HG03520 (cell line): ENCODE results near the gene VAV2.

ENCODE experiments used
- ATAC-seq: cut with Tn5 transposase; IDR thresholded peaks from one replicate; pipeline ENCODE4 v1.9.1; 2021; ENCODE audit warnings: mild to moderate bottlenecking, moderate library complexity; ENCODE audit not compliant: unreplicated experiment

Gene VAV2

DNA sequence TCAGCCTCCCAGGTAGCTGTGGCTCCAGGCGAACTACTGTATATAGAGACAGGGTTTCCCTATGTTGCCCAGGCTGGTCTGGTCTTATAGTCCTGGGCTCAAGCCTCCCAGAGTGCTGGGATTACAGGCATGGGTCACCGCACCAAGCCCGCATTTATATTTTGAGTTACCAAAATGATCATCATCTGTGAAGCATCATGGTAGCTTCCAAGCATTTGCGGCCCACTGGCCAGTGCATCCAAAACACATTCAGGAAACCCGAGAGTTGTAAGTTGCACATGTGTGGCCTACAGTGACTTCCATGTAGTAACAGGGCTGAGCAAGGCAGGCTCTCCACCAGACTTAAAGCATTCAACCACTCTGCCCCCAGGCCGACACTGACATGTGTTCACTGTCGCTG lies 35.4 kb upstream of the VAV2 start:
- ATAC-seq = no peak

DNA sequence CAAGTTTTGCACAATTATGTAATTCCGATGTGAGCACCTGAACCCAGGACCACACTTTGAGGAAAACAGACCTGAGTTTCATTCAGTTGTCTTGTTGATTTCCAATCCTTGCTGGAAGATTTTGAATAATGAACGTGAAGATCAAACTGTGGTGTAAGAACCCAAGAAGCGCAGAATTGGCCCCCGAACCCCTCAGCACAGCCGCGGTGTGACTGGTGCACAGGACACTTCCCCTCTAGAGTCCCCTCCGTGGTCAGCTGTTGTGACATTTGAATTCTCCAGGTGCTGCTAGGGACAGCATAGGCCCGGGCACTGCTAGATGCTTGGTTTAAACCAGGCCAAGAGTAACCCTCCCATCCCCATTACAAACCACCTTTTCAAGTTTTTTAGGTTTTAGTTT lies 34.9 kb upstream of the VAV2 start:
- no peak for ATAC-seq

DNA sequence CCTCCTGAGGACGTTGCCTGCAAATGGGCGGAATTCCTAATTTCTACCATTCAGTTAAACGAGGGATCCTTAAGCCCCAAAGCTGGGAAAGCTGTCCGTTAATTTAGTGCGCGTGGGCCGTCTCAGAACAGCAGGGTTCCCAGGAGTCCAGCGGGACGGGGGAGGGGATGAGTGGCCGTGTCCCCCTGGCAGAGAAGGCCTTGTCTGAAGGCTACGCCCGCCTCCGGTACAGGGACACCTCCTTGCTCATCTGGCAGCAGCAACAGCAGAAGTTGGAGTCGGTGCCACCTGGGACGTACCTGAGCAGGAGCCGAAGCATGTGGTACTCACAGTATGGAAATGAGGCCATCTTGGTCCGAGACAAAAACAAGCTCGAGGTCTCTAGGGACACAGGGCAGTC lies 34.5 kb upstream of the VAV2 start:
- no peak for ATAC-seq

DNA sequence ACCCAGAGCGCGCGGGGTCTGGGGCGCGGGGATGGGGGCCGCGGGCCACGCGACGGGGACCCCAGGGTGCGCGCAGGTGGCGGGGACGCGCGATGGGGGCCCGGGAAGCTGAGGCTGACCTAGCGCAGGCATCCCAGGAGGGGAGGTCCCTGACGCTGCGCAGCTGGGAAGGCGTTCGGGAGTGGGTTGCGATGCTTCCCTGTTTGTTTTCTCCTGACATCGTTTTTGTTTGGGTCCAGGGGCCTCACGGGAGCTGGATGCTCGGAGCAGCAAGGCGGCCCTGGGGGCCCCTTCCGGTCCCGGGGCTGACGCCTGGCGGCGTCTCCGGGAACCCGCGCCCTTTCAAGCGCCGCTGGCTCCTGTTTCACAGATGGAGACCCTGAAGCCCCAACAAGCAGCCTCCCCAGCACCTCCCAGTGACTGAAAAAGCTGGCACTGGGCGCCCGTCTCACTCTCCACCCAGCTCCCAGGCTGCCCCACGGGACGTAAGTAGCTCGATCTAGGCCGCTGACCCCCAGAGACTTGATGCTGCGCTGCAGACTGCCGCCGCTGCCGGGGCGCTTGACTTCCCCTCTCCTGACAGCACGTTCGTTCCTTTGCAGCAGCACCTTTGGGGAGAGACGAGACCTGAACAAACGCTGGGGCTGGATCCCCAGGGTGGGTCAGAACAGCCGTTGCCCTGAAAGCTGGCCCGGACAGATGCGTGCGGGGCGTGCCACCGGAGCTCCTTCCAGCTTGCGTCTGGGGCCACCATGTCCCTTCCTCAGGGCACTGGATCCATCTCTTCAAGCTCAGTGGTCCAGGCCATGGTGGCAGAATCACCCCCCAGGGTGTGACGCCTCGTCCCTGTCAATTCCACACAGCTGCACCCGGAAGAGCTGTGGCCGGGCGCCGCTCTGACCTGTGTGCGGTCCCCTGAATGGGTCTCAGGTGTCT lies 33.8 kb upstream of the VAV2 start:
- peak; percentile 33 for ATAC-seq

DNA sequence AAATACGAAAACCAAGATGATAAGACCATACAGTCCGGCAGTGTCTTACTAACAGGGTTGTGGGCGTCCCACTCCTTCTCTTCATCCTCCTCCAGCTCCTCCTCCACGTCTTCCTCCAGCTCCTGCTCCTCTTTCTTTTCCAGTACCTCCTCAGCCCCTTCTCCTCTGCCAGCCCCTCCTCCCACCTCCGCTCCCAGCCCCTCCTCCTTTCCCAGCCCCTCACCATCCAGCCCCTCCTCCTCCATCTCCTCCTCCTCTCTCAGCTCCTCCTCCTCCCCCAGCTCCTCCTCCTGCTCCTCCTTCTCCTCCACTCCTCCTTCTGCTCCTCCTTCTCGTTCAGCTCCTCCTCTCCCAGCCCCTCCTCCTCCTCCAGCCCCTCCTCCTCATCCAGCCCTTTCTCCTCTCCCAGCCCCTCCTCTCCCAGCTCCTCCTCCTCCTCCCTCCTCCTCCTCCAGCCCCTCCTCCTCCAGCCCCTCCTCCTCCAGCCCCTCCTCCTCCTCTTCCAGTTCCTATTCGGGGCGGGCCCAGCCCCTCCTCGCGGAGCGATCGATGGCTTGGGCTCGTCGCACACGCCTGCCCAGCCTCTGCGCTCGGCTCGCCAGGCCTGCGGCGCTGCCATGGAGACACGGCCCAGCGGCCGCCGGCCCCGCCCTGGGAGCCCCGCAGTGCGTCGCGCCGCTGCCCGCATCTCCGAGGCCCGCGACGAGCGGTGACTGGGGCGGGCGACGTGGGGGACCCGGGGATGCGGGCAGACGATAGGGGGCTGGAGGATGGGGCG lies 32.9 kb upstream of the VAV2 start, which contains the start of gene BRD3OS:
Gene BRD3OS, plus strand, starts transcription at position 654 of the 778 bp plus-strand sequence. CDS start 1,267 bp downstream, outside the sequence.
- peak; percentile 78 for ATAC-seq

DNA sequence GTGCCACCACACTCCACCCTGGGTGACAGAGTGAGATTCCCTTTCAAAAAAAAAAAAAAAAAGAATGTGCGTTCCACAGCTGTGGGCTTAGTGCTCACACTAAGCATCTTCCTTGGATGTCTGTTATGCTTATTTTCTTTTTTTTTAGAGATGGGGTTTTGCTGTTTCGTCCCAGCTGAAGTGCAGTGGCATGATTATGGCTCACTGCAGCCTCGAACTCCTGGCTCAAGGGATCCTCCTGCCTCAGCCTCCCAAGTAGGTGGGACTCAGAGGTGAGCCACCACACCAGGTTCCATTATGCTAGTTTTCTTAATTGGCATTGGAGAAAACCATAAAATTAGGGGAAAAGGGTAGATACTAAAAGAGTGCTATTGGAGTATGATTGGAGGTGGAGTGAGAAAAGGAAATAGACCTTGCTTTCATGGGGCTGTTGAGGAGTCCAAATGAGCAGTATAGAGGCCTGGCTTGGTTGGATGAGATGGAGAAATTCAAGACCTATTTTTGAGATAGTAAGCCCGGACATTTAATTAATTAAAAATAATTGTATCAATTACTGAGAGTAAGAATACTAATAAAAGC lies 32.2 kb upstream of the VAV2 start:
- no peak for ATAC-seq

DNA sequence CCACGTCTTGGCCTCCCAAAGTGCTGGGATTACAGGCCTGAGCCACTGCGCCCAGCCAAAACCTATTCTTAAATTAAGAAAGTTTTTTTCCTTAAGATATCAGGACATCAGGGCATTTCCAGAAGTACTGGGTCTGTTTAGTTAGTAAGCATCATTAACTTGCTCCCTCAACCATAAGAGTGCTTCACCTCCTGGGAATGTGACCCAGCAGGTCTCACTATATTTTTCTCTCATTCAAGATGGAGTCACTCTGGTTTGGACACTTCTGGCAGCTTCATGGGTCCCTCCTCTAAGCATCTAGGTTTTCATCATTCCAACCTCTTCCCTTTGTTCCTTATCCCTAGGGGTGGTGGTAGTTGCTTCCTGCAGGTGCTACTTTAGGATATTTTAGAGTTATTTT lies 22.8 kb upstream of the VAV2 start:
- ATAC-seq = no peak

DNA sequence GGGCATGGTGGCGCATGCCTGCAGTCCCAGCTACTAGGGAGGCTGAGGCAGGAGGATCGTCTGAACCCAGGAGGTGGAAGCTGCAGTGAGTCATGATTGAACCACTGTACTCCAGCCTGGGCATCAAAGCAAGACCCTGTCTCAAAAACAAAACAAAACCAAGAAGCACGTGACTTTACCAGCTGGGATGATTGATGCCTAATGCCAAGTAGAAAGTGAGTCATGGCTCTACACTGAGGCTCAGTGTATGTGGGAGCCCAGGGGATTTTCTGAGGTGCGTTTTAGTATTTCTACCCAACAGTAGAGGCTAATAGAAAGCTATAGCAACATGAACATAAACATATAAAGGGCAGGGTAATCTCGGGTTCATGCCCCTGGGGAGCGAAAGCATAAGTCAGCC lies 19.3 kb upstream of the VAV2 start:
- no peak for ATAC-seq

DNA sequence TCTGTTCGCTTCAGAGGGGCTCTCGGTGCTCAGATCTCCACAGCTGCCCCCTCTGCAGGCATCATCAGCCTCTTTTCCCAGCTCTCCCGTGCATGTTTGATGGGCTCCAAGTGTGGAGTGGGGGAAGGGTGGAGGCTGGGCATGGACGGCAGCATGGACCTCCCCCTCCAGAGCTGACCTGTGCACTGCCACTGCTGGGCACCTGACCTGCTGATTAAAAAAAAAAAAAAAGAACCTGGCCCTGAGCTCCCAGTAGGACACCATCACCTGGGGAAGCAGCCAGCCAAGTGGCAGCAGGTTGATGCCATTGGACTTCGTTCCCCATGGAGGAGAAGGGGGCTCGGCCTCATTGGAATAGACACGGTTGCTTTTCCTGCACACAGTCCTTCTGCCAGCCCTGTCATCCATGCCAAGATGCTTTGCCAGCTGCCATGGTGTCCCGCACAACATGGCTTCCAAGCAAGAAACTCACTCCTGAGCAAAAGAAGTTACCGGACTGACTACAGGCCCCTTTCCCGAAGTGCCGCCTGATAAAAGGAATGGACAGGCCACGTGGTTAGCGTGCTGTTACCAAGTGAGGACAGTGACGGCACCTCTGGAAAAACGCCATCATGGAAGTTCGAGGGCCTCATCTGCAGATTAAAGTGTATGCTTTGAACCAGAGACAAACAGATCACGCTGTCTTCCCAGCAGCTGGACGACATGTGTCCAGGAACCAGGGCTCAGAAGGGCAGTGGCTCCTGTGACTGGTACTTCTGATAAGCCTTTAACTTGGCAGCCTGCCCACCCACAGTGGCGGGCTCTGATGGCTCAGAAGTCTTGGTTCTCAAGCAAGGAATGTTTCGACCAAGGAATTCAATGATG lies 18.4 kb upstream of the VAV2 start:
- ATAC-seq = no peak

DNA sequence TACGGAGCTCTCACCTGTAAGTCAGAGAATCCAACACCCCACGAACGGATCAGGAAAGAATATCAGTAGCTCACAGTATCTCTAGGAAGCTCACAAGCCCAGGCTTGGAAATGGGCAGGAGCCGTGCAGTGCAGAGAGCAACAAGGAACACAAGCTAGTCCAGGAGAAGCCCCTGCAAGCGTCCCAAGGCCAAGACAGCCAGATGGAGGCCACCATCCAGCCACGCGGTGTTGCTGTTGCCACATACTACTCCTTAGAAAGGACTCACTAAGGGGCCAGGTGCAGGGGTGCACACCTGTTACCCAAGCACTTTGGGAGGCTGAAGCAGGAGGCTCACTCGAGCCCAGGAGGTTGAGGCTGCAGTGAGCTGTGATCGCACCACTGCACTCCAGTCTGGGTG lies 15.4 kb upstream of the VAV2 start:
- no peak for ATAC-seq

DNA sequence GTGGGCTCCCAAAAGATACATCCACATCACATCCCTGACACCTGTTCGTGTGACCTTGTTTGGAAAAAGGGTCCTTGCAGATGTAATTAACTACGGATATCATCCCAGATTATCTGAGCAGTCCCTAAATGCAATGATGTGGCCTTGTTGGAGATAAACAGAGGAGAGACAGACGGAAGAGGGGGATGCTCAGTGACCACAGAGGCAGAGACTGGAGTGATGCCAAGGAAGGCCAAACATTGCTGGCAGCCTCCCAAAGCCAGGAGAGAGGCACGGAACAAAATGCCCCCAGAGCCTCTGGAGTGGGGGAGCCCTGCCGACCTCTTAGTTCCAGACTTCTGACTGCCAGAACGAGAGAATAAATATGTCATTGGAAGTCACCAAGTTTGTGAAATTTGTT lies 15.0 kb upstream of the VAV2 start:
- ATAC-seq = no peak

DNA sequence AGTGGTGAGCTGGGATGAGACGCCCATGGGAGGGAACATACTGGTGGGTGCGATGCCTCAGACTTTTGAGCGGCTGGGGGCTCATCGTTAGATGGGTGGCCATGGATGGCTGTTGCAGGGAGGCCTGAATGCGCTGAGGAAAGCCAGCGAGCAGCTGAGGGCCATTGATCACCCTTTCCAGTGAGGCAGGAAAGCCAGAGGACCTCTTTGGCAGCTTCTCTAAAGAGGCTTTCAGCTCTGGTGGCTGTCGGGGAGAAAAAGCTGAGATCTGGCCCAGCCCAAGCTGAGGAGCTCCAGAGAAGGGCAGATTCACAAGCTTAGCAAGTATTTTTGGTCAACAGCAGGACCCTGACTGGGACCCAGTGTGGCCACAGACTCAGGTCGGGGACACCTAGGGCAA lies 13.3 kb upstream of the VAV2 start:
- no peak for ATAC-seq

DNA sequence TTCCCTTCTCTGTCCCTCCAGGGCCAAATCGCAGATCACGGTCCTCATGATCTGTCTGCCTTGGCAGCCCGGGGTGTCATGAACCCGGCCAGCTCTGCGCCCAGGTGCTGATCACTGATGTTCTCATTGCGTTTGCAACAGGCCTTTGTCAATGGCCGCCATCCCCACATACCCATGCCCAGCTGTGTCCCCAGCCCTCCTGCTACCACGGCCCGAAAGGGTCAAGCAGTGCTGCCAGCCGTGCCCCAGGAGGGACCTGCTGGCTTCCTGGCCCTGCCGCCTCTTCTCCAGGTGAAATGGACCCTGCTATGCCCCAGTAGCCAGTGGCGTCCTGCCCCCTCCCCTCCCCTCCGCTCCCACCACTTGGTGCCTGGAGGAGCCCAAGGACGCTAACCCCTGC lies 12.8 kb upstream of the VAV2 start:
- ATAC-seq = no peak

DNA sequence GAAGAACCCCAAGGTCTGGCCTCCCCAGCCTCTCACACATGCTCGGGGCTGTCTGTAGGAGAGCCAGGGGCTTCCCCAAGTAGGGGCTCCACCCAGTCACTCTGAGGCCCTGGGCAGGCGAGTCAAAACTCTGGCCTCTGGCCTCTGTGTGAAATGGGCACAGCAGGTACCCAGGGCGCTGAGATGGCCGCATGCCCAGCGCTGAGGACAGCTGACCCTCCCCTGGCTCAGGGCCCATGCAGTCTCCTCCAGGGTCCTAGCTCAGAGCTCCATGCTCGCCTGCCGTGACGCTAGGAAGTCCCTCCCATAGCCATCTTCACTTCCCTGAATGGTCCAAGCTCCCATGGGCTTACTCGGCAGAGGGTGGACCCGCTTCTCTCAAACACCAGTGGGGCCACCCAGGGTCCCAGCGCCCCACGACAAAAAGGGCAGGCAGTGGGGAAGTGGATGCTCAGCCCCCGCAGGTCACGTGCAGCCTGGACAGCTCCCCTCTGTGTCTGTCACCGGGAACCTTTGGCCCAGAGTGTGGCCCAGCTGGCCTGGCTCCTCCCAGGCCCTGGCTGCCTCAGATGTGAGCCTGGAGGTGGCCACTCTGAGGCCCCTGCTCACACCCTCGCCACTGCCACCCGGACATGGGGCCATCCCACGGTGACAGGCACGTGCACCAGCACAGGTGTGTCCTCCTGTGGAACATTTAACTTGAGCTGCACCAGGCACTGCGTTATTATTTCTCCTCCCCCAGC lies 12.2 kb upstream of the VAV2 start:
- ATAC-seq = no peak

DNA sequence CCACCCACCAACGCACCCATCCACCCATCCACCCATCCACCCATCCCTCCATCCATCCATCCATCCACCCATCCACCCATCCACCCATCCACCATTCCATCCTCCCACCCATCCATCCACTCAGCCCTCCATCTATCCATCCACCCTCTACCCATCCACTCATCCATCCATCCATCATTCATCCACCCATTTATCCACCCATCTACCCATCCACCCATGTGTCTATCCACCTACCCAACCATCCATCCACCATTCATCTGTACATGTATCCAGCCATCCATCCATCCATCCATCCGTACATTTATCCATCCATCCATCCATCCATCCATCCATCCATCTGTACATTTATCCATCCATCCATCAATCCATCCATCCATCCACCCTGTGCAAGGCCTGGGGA lies 11.1 kb upstream of the VAV2 start:
- no peak for ATAC-seq

DNA sequence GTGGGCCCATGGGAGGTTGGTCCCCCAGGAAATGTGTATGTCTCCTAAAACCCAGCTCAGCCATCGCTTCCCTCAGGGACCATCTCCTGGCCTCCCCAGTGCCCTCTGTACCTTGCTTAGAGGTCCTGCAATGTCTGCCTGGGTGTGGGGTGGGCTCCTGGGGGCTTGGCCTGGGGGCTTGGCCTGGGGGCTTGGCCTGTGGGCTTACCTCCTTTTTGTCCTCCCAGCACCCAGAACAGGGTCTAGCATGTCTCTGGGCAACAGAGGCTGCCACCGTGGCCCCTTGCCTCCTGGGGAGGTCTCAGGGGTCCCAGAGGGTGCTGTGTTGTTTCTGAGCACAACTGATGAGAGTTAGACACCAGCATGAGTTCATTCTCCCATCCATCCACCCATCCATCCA lies 10.7 kb upstream of the VAV2 start:
- no peak for ATAC-seq

DNA sequence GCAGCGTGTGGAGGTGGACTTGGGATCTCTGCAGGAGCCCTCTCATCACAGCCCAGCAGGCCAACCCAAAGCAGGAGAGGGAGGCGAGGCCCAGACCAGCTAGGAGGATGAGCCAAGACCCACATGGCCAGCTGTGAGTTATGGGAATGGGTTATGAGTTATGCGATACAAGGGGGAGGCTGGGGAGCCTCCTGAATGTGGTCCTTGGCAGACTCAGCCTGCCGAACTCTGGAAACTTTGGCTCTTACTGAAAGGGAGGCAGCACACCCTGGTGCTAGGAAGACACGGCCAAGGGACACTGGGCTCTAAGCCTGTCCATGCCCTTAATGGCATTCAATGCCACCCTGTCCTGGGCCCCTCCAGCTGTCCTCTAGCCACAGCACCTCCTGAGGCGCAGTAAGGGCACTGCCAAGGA lies 7.7 kb upstream of the VAV2 start:
- ATAC-seq = no peak

DNA sequence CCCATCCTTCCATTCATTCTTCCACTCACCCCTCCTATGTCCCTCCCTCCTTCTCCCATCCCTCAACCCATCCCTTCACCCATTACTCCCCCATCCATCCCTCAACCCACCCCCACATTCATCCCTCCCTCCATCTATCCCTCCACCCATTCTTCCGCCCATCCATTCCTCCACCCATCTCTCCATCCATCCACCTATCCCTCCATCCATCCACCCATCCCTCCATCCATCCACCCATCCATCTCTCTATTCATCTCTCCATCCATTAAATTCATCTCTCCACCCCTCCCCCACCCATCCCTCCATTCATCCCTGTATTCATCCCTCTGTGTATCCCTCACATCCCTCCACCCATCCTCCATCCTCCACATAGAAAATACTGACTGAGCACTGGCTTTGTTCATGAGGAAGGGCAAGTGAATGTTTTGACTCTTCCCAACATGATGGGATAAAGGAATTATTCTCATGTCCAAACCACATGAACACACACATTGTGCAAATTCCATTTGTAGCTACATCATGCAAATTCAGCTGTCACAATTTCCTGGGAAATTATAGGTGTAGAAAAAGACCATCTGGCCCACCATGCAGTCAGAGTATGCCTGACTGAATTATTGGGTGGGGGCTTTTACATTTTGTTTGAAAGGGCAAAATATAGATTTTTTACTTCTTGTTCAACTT lies 6.9 kb upstream of the VAV2 start:
- ATAC-seq = no peak

DNA sequence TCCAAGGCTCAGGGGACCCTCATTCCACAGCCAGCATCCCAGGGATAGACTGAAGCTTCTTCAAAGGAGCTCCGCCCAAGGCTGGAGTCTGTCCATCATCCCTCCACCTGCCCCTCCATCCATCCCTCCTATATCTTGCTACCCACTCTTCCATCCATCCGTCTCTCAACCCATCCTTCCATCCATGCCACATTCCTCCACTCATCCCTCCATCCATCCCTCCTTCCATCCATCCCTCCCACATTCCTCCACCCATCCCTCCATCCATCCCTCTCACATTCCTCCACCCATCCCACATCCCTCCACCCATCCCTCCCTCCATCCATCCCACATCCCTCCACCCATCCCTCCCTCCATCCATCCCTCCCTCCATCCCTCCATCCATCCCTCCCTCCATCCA lies 5.5 kb upstream of the VAV2 start:
- no peak for ATAC-seq
